Measurements from ENCODE around the gene PIK3AP1.
"Not testable (repeated sequence)": the region's sequence is repeated elsewhere in the genome, so short reads cannot be mapped to it uniquely, and the experiment has no call there.

PIK3AP1 gene

DNA sequence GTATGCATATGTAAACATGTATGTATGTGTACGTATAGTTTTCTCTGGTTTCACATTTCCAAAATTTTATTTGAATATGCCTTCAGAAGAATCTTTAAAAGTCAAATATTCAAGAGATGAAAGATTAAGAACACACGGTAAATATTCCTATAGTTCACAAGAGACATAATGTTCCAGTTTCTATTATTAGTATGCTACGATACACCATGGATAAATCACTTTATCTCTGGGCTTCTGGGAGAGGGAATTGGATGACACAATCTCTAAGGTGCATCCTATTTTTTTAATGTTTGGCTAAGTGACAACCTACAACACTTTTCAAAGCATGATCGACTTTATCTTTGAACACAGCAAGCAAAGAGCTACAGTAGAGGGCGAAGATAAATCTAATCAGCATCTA, 147.3 kb downstream of the PIK3AP1 start:
- DNase-seq: no peak

DNA sequence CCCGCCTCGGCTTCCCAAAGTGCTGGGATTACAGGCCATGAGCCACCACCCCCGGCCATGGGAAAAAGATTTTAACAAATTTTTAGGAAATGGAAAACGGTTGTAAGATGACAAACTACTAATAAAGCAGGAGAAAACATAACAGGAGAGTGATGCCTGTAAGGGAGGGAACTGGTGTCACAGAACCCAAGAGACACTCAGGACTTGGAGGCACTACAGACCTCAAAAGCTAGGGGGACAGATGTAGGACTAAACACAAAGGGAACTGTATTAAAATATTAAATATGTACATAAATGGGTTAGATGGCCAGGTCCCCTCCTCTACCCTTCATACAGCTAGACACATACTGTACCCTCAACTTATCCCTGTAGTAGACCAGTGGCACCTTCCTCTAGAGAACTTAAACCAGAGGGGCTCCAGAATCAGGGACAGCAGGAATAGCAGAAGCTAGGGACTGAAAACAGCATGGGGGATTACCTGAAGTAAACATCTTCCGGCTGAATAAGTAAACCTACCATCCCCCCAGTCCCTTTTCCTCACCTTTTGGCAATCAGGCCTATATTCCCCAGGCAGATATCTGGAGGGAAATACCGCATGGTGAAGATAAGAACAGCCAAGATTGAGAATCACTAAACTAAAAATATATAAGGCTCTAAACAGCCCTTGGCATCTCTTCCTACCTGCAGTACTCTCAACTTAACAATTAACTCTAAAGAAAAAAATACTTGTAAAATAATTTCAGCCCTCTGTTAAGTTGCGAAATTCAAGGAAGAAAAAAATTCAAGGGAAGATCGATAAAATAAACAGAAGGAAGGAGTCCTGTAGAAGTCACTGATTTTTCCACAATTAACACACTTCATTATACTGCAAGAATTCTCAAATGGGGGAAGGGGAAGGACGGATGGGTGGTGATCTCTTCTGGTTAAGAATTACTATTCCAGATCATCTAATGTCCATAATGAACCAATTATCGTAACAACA, 149.0 kb downstream of the PIK3AP1 start:
- no peak for DNase-seq

DNA sequence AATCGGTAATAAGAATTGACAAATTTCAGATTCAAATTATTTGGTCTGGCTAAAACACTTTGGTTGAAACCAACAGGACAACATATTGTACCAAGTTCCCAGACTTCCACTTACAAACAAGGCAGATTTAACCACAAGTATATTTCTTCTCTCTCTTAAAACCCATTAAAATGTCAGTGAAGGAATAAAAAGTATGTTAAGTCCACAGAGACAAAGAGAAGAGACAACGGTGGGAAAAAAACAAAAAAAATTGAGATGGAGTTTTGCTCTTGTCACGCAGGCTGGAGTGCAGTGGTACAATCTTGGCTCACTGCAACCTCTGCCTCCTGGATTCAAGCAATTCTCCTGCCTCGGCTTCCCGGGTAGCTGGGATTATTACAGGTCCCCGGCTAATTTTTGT, 149.8 kb downstream of the PIK3AP1 start:
- DNase-seq: no peak

DNA sequence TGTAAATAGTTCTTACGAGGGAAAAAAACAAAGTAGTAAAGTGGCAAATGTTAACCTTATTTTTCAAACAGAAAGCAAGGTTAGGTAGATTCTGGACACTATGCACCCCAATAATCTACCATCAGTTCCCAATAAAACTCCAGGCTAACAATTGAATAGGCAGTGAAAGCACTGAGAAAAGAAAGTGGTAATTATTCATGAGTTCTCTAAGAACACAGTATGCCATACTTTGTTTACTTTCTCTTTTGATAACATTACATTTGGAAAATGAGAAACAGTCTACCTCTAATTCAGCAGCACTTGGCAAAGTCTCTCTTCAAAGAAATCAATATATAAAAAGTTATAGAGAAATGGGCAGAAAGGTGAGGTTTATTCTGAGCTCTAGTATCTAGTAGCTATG, 151.9 kb downstream of the PIK3AP1 start:
- no peak for DNase-seq

DNA sequence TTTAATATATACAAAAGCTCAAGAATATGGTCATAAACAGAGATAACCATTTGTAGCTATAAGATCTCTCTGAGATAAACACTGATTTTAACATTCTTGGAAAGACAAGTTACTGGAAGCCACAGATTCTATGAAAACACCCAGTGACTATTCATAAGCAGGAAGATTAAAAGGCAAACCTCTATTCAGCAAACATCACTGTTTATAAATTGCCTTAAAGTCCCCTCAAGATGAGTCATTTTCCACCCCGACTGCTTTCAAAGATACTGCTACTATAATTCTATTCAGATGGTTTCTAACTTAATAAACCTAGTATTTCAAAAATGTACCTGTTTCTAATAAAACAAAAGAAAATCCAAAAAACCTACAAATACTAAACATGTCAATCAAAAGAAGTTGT, 154.5 kb downstream of the PIK3AP1 start:
- DNase-seq: no peak

DNA sequence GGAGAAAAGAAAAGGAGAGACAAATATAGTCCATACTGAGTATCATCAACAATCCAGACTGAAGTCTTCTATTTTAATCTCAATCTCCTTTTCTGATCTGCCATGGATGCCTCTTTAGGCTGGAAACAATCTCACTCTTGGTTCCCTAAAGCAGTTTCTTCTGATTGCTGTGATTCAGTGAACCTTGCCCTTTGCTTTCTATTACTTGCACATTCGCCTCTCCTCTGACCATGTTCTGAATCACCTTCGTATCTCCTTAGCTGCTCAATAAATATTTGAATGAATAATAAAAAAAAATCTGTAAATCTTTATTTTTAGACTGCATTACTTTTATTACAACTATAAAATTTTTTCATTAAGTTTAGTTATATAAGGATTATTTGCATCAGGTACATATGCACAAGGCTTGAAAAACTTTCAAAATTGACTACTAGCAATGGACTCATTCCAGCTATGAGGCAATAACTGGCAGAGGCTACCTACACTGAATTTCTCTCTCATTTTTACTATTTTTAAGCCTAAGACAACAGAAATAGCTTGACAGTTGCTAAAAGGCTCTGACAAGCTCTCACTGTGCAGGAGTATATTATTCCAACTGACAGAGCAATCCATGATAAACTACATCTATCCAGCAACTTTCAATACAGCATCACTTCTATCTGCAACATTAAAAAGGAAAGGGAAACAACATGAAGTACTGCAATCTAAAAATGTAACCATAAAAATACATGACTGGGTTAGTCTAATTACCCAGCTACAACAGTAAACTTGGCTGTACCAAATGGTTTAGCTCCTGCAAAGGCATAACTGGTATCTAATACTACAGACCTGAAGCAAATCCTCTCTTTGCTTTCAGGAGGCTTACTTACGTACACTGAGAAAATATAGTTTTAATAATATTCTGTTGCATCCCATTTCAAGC, 159.1 kb downstream of the PIK3AP1 start:
- no peak for DNase-seq

DNA sequence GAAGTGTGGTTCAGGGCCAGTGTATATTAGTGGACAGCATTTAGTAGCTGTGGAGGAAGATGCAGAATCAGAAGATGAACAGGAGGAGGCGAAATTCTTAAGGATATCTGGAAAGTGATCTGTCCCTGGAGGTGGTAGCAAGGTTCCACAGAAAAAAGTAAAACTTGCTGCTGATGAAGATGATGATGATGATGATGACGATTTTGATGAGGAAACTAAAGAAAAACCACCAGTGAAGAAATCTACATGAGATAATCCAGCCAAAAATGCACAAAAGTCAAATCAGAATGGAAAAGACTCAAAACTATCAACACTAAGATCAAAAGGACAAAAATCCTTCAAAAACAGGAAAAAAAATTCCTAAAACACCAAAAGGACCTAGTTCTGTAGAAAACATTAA, 159.8 kb downstream of the PIK3AP1 start:
- no peak for DNase-seq

DNA sequence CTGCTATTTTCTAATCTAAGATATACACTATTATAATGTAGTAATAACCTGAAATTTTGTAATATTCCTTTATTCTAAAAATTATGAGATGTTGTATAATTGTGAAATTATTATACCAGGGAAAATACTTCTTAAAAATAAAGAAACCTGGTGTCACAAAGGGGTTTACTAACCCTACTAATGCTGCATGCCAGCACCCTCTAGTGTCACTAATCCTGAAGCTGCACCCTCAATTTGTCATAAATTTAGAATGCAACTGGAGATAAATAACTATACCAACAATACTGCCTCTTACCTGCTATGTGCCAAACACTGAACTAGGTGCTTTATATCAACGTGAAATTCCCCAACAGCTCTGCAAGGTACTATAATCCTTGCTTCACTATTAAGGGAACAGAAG, 164.3 kb downstream of the PIK3AP1 start:
- no peak for DNase-seq

DNA sequence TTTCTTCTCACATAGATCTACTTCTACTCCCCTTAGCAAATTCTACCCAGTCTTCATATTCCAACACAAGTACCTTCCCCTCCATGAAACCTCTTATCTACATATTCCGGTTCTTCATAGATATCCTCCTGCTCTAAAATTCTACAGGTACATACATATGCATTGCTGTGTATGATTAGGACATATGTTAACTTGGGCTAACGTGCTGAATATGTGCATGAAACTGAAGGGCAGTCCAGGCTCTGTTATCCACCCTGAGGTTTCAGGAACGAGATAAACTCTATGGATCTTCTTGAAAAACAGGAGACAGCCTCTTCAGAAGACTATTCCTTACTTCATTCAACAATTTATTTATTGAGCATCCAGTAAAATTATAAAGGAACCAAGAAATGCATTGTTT, 165.0 kb downstream of the PIK3AP1 start:
- no peak for DNase-seq

DNA sequence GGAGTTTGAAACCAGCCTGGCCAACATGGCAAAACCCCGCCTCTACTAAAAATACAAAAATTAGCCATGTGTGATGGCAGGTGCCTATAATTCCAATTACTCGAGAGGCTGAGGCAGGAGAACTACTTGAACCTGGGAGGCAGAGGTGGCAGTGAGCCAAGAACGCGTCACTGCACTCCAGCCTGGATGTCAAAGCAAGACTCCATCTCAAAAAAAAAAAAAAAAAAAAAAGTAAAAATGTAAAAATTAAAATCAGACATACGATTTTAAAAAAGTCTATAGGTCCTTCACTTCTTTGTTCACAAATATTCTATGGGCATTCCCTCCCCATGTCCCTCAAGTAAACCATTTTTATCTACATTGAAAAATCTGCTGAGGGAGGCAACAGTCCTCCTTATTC, 171.7 kb downstream of the PIK3AP1 start:
- no peak for DNase-seq

DNA sequence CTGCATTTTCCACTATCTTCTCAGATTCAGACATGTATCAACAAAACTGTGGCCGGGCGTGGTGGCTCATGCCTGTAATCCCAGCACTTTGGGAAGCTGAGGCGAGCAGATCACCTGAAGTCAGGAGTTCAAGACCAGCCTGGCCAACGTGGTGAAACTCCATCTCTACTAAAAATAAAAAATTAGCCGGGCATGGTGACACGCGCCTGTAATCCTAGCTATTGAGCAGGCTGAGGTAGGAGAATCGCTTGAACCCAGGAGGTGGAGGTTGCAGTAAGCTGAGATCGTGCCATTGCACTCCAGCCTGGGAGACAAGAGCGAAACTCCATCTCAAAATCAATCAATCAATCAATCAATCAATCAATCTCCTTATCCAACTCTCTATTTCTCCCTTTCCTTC, 174.8 kb downstream of the PIK3AP1 start:
- DNase-seq: not testable (repeated sequence)
